Neural cell (in vitro differentiated cells): ENCODE data around the gene HRC. TPM values are rescaled to one million over a fixed set of nuclear protein-coding genes. Genes with fewer than 3 reads are reported as not detected.
"Not testable (repeated sequence)": the region's sequence is repeated elsewhere in the genome, so short reads cannot be mapped to it uniquely, and the experiment has no call there.

ENCODE experiments used
- H2AFZ ChIP-seq: fragments of 200-600, 300-800 bp; sonication (generic), shearing (Covaris generic); 2 replicates; pipeline ENCODE4 v1.6.0; 2014; ENCODE audit warnings: low read depth, mild to moderate bottlenecking, antibody characterized with exemption, low read length, moderate library complexity
- H3F3A ChIP-seq: fragments of 200-600 bp; shearing (Covaris generic); 2 replicates; pipeline ENCODE4 v1.6.1; 2016; ENCODE audit warnings: mild to moderate bottlenecking, moderate library complexity, mixed read lengths, antibody characterized with exemption, low read length; ENCODE audit not compliant: insufficient read depth, poor library complexity, severe bottlenecking
- H3K27ac ChIP-seq: fragments of 200-600, 300-800 bp; sonication (generic), shearing (Covaris generic); 2 replicates; pipeline ENCODE4 v1.5.1; 2014; ENCODE audit warnings: mild to moderate bottlenecking, low read length, moderate library complexity
- H3K27me3 ChIP-seq: fragments of 300-800, 200-600 bp; sonication (generic), shearing (Covaris generic); 2 replicates; pipeline ENCODE4 v1.6.0; 2014; ENCODE audit warnings: mild to moderate bottlenecking, low read depth, low read length, moderate library complexity; ENCODE audit not compliant: insufficient read depth
- H3K36me3 ChIP-seq: fragments of 300-800, 200-600 bp; sonication (generic), shearing (Covaris generic); 2 replicates; pipeline ENCODE4 v1.5.1; 2014; ENCODE audit warnings: mild to moderate bottlenecking, antibody characterized with exemption, low read length, moderate library complexity; ENCODE audit not compliant: insufficient read depth
- H3K4me2 ChIP-seq: fragments of 300-800, 200-600 bp; sonication (generic), shearing (Covaris generic); 2 replicates; pipeline ENCODE4 v1.6.0; 2014; ENCODE audit warnings: mild to moderate bottlenecking, low read length
- H3K4me3 ChIP-seq: fragments of 300-800, 200-600 bp; sonication (generic), shearing (Covaris generic); 2 replicates; pipeline ENCODE4 v1.5.1; 2014; ENCODE audit warnings: mild to moderate bottlenecking, low read length, moderate library complexity
- H3K79me2 ChIP-seq: fragments of 200-600 bp; shearing (Covaris generic); replicated peaks from 2 replicates; pipeline ENCODE4 v1.6.0; 2014; ENCODE audit warnings: mild to moderate bottlenecking, low read length, moderate library complexity; ENCODE audit not compliant: insufficient read depth
- H3K9ac ChIP-seq: fragments of 300-800, 200-600 bp; sonication (generic), shearing (Covaris generic); 2 replicates; pipeline ENCODE4 v1.6.1; 2016; ENCODE audit warnings: mild to moderate bottlenecking, low read length, mixed read lengths
- H3K9me2 ChIP-seq: fragments of 200-600 bp; shearing (Covaris generic); 2 replicates; pipeline ENCODE4 v1.6.1; 2016; ENCODE audit warnings: mild to moderate bottlenecking, low read length, mixed read lengths; ENCODE audit not compliant: insufficient read depth
- H3K9me3 ChIP-seq: fragments of 200-600, 300-800 bp; sonication (generic), shearing (Covaris generic); 2 replicates; pipeline ENCODE4 v1.6.1; 2016; ENCODE audit warnings: mild to moderate bottlenecking, mixed run types, low read length, moderate library complexity, mixed read lengths
- H4K20me1 ChIP-seq: fragments of 200-600 bp; shearing (Covaris generic); 2 replicates; pipeline ENCODE4 v1.6.1; 2016; ENCODE audit warnings: mild to moderate bottlenecking, mixed run types; ENCODE audit not compliant: insufficient read depth
- CTCF ChIP-seq: fragments of 450-650 bp; IDR thresholded peaks from 2 replicates; pipeline ENCODE4 v1.5.1; 2014; ENCODE audit warnings: antibody characterized with exemption, mild to moderate bottlenecking, moderate library complexity; ENCODE audit not compliant: poor library complexity, severe bottlenecking
- EP300 ChIP-seq: fragments of 450-650 bp; conservative IDR thresholded peaks from 2 replicates; pipeline ENCODE4 v1.6.1; 2014; ENCODE audit warnings: antibody characterized with exemption, mild to moderate bottlenecking, moderate library complexity; ENCODE audit not compliant: poor library complexity, severe bottlenecking
- EZH2 ChIP-seq: fragments of 200-600, 300-800 bp; shearing (Covaris generic), sonication (generic); IDR thresholded peaks from 2 replicates; pipeline ENCODE4 v1.6.1; 2014; ENCODE audit warnings: antibody characterized with exemption, low read length, borderline replicate concordance, mild to moderate bottlenecking; ENCODE audit not compliant: insufficient read depth, poor library complexity, severe bottlenecking
- MXI1 ChIP-seq: fragments of 450-650 bp; conservative IDR thresholded peaks from 2 replicates; pipeline ENCODE4 v1.6.1; 2014; ENCODE audit warnings: antibody characterized with exemption, mild to moderate bottlenecking; ENCODE audit not compliant: poor library complexity, severe bottlenecking
- POLR2AphosphoS5 ChIP-seq: IDR thresholded peaks from 2 replicates; pipeline ENCODE4 v1.6.1; 2012
- RAD21 ChIP-seq: fragments of 450-650 bp; conservative IDR thresholded peaks from 2 replicates; pipeline ENCODE4 v1.6.1; 2014; ENCODE audit warnings: antibody characterized with exemption, mild to moderate bottlenecking, moderate library complexity
- REST ChIP-seq: IDR thresholded peaks from 2 replicates; pipeline ENCODE4 v1.6.1; 2012; ENCODE audit warnings: borderline replicate concordance
- SMC3 ChIP-seq: fragments of 450-650 bp; conservative IDR thresholded peaks from 2 replicates; pipeline ENCODE4 v1.6.1; 2014; ENCODE audit warnings: antibody characterized with exemption, mild to moderate bottlenecking, moderate library complexity; ENCODE audit not compliant: poor library complexity
- TAF1 ChIP-seq: IDR thresholded peaks from 2 replicates; pipeline ENCODE4 v1.6.1; 2012; ENCODE audit warnings: low read depth
- polyA plus RNA-seq: library from polyadenylated mRNA; depleted of rRNA; stranded (reverse); fragments of >200 nt; gene quantifications from 2 replicates; pipeline ENCODE4 v1.2.3, GENCODE V29; 2014

Gene HRC
- polyA plus RNA-seq, 1 donor from 2014 or later = not detected

GRCh38 chr19:49123285-49123684, 31.9 kb downstream of the HRC start:
- H3K79me2 ChIP-seq, H3K9me2 ChIP-seq, H3F3A ChIP-seq, H3K4me2 ChIP-seq, H3K9me3 ChIP-seq, H3K4me3 ChIP-seq, H4K20me1 ChIP-seq, H3K27ac ChIP-seq, H3K36me3 ChIP-seq, H3K9ac ChIP-seq, H2AFZ ChIP-seq: not testable (repeated sequence)
- peaks cover 15% of the 10 kb centered on the region for H3K27me3 ChIP-seq

GRCh38 chr19:49121841-49122240, 33.4 kb downstream of the HRC start:
- H2AFZ ChIP-seq, H3K4me2 ChIP-seq, H3K36me3 ChIP-seq, H3F3A ChIP-seq, H3K27ac ChIP-seq, H3K4me3 ChIP-seq, H3K9me3 ChIP-seq, H3K9ac ChIP-seq, H3K79me2 ChIP-seq, H4K20me1 ChIP-seq, H3K9me2 ChIP-seq: not testable (repeated sequence)
- peaks cover 15% of the 10 kb centered on the region for H3K27me3 ChIP-seq

GRCh38 chr19:49120868-49121267, 34.3 kb downstream of the HRC start:
- Histone ChIP-seq H3K9me3 (no peaks in the 10 kb centered on the region), H3K27ac (no peak overlapping the region), H3K36me3 (no peaks in the 10 kb centered on the region), H3F3A (no peaks in the 10 kb centered on the region), H3K9me2 (no peaks in the 10 kb centered on the region), H3K79me2 (no peaks in the 10 kb centered on the region), H2AFZ (no peak overlapping the region), H3K27me3 (peaks cover 15% of the 10 kb centered on the region), H3K9ac (no peak overlapping the region), H4K20me1 (no peaks in the 10 kb centered on the region), H3K4me2 (peak overlapping the region; percentile 66), H3K4me3 (peak overlapping the region; percentile 98)
- TF ChIP-seq RAD21 (no peak), EZH2 (no peak), CTCF (no peak), SMC3 (no peak), MXI1 (no peak), TAF1 (no peak), EP300 (no peak), REST (no peak), POLR2AphosphoS5 (no peak)
